Ramos (cell line): ENCODE data around the gene UBE3D.
"Not testable (repeated sequence)": the region's sequence is repeated elsewhere in the genome, so short reads cannot be mapped to it uniquely, and the experiment has no call there.

Experiments
- in situ Hi-C: fragments of 300-500 bp; cut with MboI; formaldehyde crosslinking; loops from one replicate; pipeline ENCODE4 v1.14.3; 2022; ENCODE audit warnings: low sequenced_read_pairs; ENCODE audit not compliant: unreplicated experiment

The UBE3D gene

GRCh38 chr6:82930915-82931314, 134.7 kb downstream of the UBE3D start:
- in situ Hi-C loops: not testable (repeated sequence)

GRCh38 chr6:82924799-82925535, 140.7 kb downstream of the UBE3D start:
- in situ Hi-C loops: no loop called here

GRCh38 chr6:82921258-82921657, 144.4 kb downstream of the UBE3D start:
- in situ Hi-C loops: no loop called here

- in situ Hi-C loops: no loop called here
Measured at GRCh38 chr6:82917346-82918064, 148.1 kb downstream of the UBE3D start.

- in situ Hi-C loops: no loop called here
Measured at GRCh38 chr6:82915666-82916065, 150.0 kb downstream of the UBE3D start.

GRCh38 chr6:82914511-82914910, 151.1 kb downstream of the UBE3D start:
- in situ Hi-C loops: no loop called here

GRCh38 chr6:82910820-82911219, 154.8 kb downstream of the UBE3D start:
- in situ Hi-C loops: no loop called here

GRCh38 chr6:82910395-82910794, 155.2 kb downstream of the UBE3D start:
- in situ Hi-C loops: no loop called here

GRCh38 chr6:82909551-82909950, 156.1 kb downstream of the UBE3D start:
- in situ Hi-C loops: no loop called here

GRCh38 chr6:82908661-82909060, 157.0 kb downstream of the UBE3D start:
- in situ Hi-C loops: no loop called here

- in situ Hi-C loops: no loop called here
Measured at GRCh38 chr6:82906951-82907350, 158.7 kb downstream of the UBE3D start.

- in situ Hi-C loops: no loop called here
Measured at GRCh38 chr6:82906489-82906888, 159.2 kb downstream of the UBE3D start.

GRCh38 chr6:82904860-82905259, 160.8 kb downstream of the UBE3D start:
- in situ Hi-C loops: no loop called here

- in situ Hi-C loops: no loop called here
Measured at GRCh38 chr6:82904257-82904656, 161.4 kb downstream of the UBE3D start.

- in situ Hi-C loops: no loop called here
Measured at GRCh38 chr6:82902290-82902689, 163.4 kb downstream of the UBE3D start.

GRCh38 chr6:82894653-82895259, 170.9 kb downstream of the UBE3D start:
- in situ Hi-C loops: no loop called here

- in situ Hi-C loops: no loop called here
Measured at GRCh38 chr6:82893889-82894652, 171.6 kb downstream of the UBE3D start.

GRCh38 chr6:82891503-82891902, 174.1 kb downstream of the UBE3D start:
- in situ Hi-C loops: not testable (repeated sequence)

- in situ Hi-C loops: no loop called here
Measured at GRCh38 chr6:82891076-82891475, 174.6 kb downstream of the UBE3D start.

GRCh38 chr6:82890240-82890639, 175.4 kb downstream of the UBE3D start:
- in situ Hi-C loops: no loop called here

- in situ Hi-C loops: no loop called here
Measured at GRCh38 chr6:82889143-82889542, 176.5 kb downstream of the UBE3D start.
